GM19351 (cell line): Measurements from ENCODE around the gene RAB3GAP2.
"Not testable (repeated sequence)": the region's sequence is repeated elsewhere in the genome, so short reads cannot be mapped to it uniquely, and the experiment has no call there.

Experiments used
- ATAC-seq: cut with Tn5 transposase; IDR thresholded peaks from one replicate; pipeline ENCODE4 v1.9.1; 2021; ENCODE audit warnings: mild to moderate bottlenecking, moderate library complexity; ENCODE audit not compliant: unreplicated experiment

The RAB3GAP2 gene

GRCh38 chr1:220243947-220244346 lies 28.3 kb downstream of the RAB3GAP2 start:
- ATAC-seq, result no peak

GRCh38 chr1:220241072-220241663 lies 31.1 kb downstream of the RAB3GAP2 start:
- peak; percentile 51 for ATAC-seq

GRCh38 chr1:220239966-220240365 lies 32.3 kb downstream of the RAB3GAP2 start:
- ATAC-seq, result no peak

GRCh38 chr1:220239213-220239612 lies 33.0 kb downstream of the RAB3GAP2 start:
- ATAC-seq, result no peak

- ATAC-seq, result not testable (repeated sequence)
Observed at GRCh38 chr1:220236278-220236677, 36.0 kb downstream of the RAB3GAP2 start.

- no peak for ATAC-seq
Observed at GRCh38 chr1:220235462-220235861, 36.8 kb downstream of the RAB3GAP2 start.

GRCh38 chr1:220233927-220234326 lies 38.3 kb downstream of the RAB3GAP2 start:
- ATAC-seq, result no peak

GRCh38 chr1:220229771-220230170 lies 42.5 kb downstream of the RAB3GAP2 start:
- ATAC-seq, result no peak

- no peak for ATAC-seq
Observed at GRCh38 chr1:220227393-220227792, 44.9 kb downstream of the RAB3GAP2 start.

- ATAC-seq, result no peak
Observed at GRCh38 chr1:220226752-220227151, 45.5 kb downstream of the RAB3GAP2 start.

GRCh38 chr1:220225957-220226356 lies 46.3 kb downstream of the RAB3GAP2 start:
- ATAC-seq, result no peak

- ATAC-seq, result no peak
Observed at GRCh38 chr1:220224611-220225124, 47.6 kb downstream of the RAB3GAP2 start.

- no peak for ATAC-seq
Observed at GRCh38 chr1:220224033-220224432, 48.2 kb downstream of the RAB3GAP2 start.

- peak; percentile 25 for ATAC-seq
Observed at GRCh38 chr1:220222939-220223338, 49.3 kb downstream of the RAB3GAP2 start.

GRCh38 chr1:220221670-220222069 lies 50.6 kb downstream of the RAB3GAP2 start:
- no peak for ATAC-seq

- no peak for ATAC-seq
Observed at GRCh38 chr1:220221269-220221668, 51.0 kb downstream of the RAB3GAP2 start.

- ATAC-seq, result not testable (repeated sequence)
Observed at GRCh38 chr1:220220699-220221040, 51.6 kb downstream of the RAB3GAP2 start.

GRCh38 chr1:220219865-220220698 lies 52.2 kb downstream of the RAB3GAP2 start:
- peak; percentile 47 for ATAC-seq

GRCh38 chr1:220219136-220219442 lies 53.2 kb downstream of the RAB3GAP2 start:
- no peak for ATAC-seq

- peak; percentile 35 for ATAC-seq
Observed at GRCh38 chr1:220218397-220219135, 53.7 kb downstream of the RAB3GAP2 start.

GRCh38 chr1:220217383-220217988 lies 54.8 kb downstream of the RAB3GAP2 start:
- no peak for ATAC-seq
